A549 (cell line): ENCODE results near the gene PAK1. TPM values are rescaled to one million over a fixed set of nuclear protein-coding genes. Genes with fewer than 3 reads are reported as not detected.

Experiments
- ATAC-seq, 2 experiments: fragments of 200-7000 bp in 1 of 2; fragments of >200 bp in 1 of 2; cut with Nextera tagmentation in 1 of 2; cut with Tn5 transposase in 1 of 2; 3 replicates each; pipeline versions ENCODE4 v1.8.0 to v1.9.1; 2018 to 2020; ENCODE audit warnings: mild to moderate bottlenecking in 1 of 2, moderate library complexity in 1 of 2
- CTCF ChIA-PET: fragments of 300-600 bp; sonication (Branson Sonifier 250); formaldehyde crosslinking; extraction: SDS; loops from one replicate; lab custom pipeline; 2021; ENCODE audit warnings: antibody characterized with exemption, inconsistent platforms; lab: Yijun Ruan, JAX
- POLR2A ChIA-PET: fragments of 350-600 bp; formaldehyde crosslinking; extraction: SDS; loops from one replicate; lab custom pipeline; 2021; ENCODE audit warnings: antibody characterized with exemption, inconsistent platforms; lab: Yijun Ruan, JAX
- DNase-seq, 2 experiments: peaks; one replicate each; pipeline versions ENCODE4 v3.0.0 to v3.0.0-alpha.2; 2011 to 2016; ENCODE audit warnings: low read depth in 1 of 2, low spot score in 1 of 2
- FAIRE-seq: peaks from 2 replicates; lab custom pipeline; 2011; peaks lifted over from hg19 to GRCh38; lab: Jason Lieb, UNC
- H3K27ac ChIP-seq, 2 experiments: fragments of >200 bp; sonication (Bioruptor Twin); formaldehyde crosslinking; 3 replicates each; pipeline ENCODE4 v1.5.1; 2016 to 2017
- H3K4me1 ChIP-seq: fragments of >200 bp; sonication (Bioruptor Twin); formaldehyde crosslinking; 3 replicates; pipeline ENCODE4 v1.6.1; 2016
- H3K4me2 ChIP-seq: fragments of >200 bp; sonication (Bioruptor Twin); formaldehyde crosslinking; 3 replicates; pipeline ENCODE4 v1.6.1; 2016
- H3K4me3 ChIP-seq: fragments of >200 bp; sonication (Bioruptor Twin); formaldehyde crosslinking; 3 replicates; pipeline ENCODE4 v1.5.1; 2016
- H3K9me3 ChIP-seq: fragments of >200 bp; sonication (Bioruptor Twin); formaldehyde crosslinking; 3 replicates; pipeline ENCODE4 v1.6.1; 2016
- ATOH8 ChIP-seq: fragments of 250-450 bp; sonication (Bioruptor Pico); IDR thresholded peaks from 2 replicates; pipeline ENCODE4 v1.5.0; 2020; ENCODE audit warnings: low read depth, mild to moderate bottlenecking, moderate library complexity
- BHLHE40 ChIP-seq: IDR thresholded peaks from 2 replicates; pipeline ENCODE4 v1.6.1; 2012; ENCODE audit warnings: low read depth, low read length, inconsistent platforms
- CEBPB ChIP-seq, 2 experiments: fragments of >200 bp in 1 of 2; sonication (Bioruptor Twin) in 1 of 2; formaldehyde crosslinking in 1 of 2; IDR thresholded peaks; 2 replicates each; pipeline ENCODE4 v1.6.1; 2012 to 2016
- CHD4 ChIP-seq: fragments of 200-600 bp; sonication (generic); IDR thresholded peaks from 2 replicates; pipeline ENCODE4 v1.6.1; 2016; ENCODE audit warnings: antibody characterized with exemption, mild to moderate bottlenecking, borderline replicate concordance
- EHF ChIP-seq: fragments of 250-450 bp; sonication (Bioruptor Pico); IDR thresholded peaks from 2 replicates; pipeline ENCODE4 v1.5.0; 2020; ENCODE audit warnings: mild to moderate bottlenecking
- EP300 ChIP-seq, 2 experiments: fragments of >200 bp; sonication (Bioruptor Twin); formaldehyde crosslinking; IDR thresholded peaks; 2 replicates in 1 of 2; 3 replicates in 1 of 2; pipeline ENCODE4 v1.6.1; 2016 to 2017
- ESRRA ChIP-seq: fragments of 150-350 bp; IDR thresholded peaks from 2 replicates; pipeline ENCODE4 v1.6.1; 2014; ENCODE audit warnings: mild to moderate bottlenecking, low read length, borderline replicate concordance
- FOSL2 ChIP-seq, 2 experiments: fragments of 450-650 bp in 1 of 2; fragments of >200 bp in 1 of 2; sonication (Bioruptor Twin) in 1 of 2; formaldehyde crosslinking; IDR thresholded peaks; 2 replicates each; pipeline versions ENCODE4 v1.5.0 to v1.6.1; 2016 to 2020; ENCODE audit warnings: mild to moderate bottlenecking in 1 of 2, moderate library complexity in 1 of 2
- GATA3 ChIP-seq: IDR thresholded peaks from 2 replicates; pipeline ENCODE4 v1.6.1; 2012; ENCODE audit warnings: borderline replicate concordance
- HEYL ChIP-seq: fragments of 250-450 bp; sonication (Bioruptor Pico); IDR thresholded peaks from 2 replicates; pipeline ENCODE4 v1.8.0; 2021; ENCODE audit warnings: mild to moderate bottlenecking, moderate library complexity
- HOXA7 ChIP-seq: fragments of 250-450 bp; sonication (Bioruptor Pico); IDR thresholded peaks from 2 replicates; pipeline ENCODE4 v1.5.0; 2020; ENCODE audit warnings: mild to moderate bottlenecking, moderate library complexity
- HOXB13 ChIP-seq: fragments of 250-450 bp; sonication (Bioruptor Pico); IDR thresholded peaks from 2 replicates; pipeline ENCODE4 v1.5.0; 2020; ENCODE audit warnings: low read depth, mild to moderate bottlenecking, moderate library complexity
- HOXB5 ChIP-seq: fragments of 250-450 bp; sonication (Bioruptor Pico); IDR thresholded peaks from 2 replicates; pipeline ENCODE4 v1.5.0; 2020; ENCODE audit warnings: mild to moderate bottlenecking, moderate library complexity
- JUN ChIP-seq, 2 experiments: fragments of >200 bp; sonication (Bioruptor Twin); formaldehyde crosslinking; IDR thresholded peaks; 2 replicates in 1 of 2; 3 replicates in 1 of 2; pipeline ENCODE4 v1.6.1; 2016 to 2017
- KDM1A ChIP-seq: fragments of 200-600 bp; sonication (generic); IDR thresholded peaks from 2 replicates; pipeline ENCODE4 v1.6.1; 2016; ENCODE audit warnings: low read depth, mild to moderate bottlenecking
- NFE2L2 ChIP-seq: fragments of 150-350 bp; conservative IDR thresholded peaks from 2 replicates; pipeline ENCODE4 v1.6.1; 2014; ENCODE audit warnings: low read length
- NR3C1 ChIP-seq: fragments of >200 bp; sonication (Bioruptor Twin); formaldehyde crosslinking; IDR thresholded peaks from 3 replicates; pipeline ENCODE4 v1.6.1; 2017
- POLR2AphosphoS2 ChIP-seq: conservative IDR thresholded peaks from 2 replicates; pipeline ENCODE4 v1.6.1; 2012; ENCODE audit warnings: low read length, improper control_type of control experiment, inconsistent platforms
- RARB ChIP-seq: fragments of 250-450 bp; sonication (Bioruptor Pico); IDR thresholded peaks from 2 replicates; pipeline ENCODE4 v1.8.0; 2021; ENCODE audit warnings: mild to moderate bottlenecking, moderate library complexity
- SMC3 ChIP-seq: fragments of >200 bp; sonication (Bioruptor Twin); formaldehyde crosslinking; IDR thresholded peaks from 3 replicates; pipeline ENCODE4 v1.6.1; 2018; ENCODE audit warnings: inconsistent platforms
- TP53 ChIP-seq: fragments of 250-450 bp; sonication (Bioruptor Pico); IDR thresholded peaks from 2 replicates; pipeline ENCODE4 v1.5.0; 2021; ENCODE audit warnings: mild to moderate bottlenecking, moderate library complexity
- ZSCAN20 ChIP-seq: fragments of 250-450 bp; sonication (Bioruptor Pico); IDR thresholded peaks from 2 replicates; pipeline ENCODE4 v1.8.0; 2022; ENCODE audit warnings: mild to moderate bottlenecking, moderate library complexity
- WGBS: methylation state at CpG from one replicate; pipeline ENCODE4 v1.1.6; 2017; ENCODE audit errors: missing lambda C conversion rate; 5-methylcytosine and 5-hydroxymethylcytosine counted together
- polyA plus RNA-seq, 4 experiments: library from polyadenylated mRNA; depleted of rRNA in 3 of 4; stranded (reverse); fragments of >200 nt; fragmentation: RNase III in 1 of 4; extraction: RNeasy Plus Mini Kit Qiagen cat#74134 plus additional on column Dnase treatment in 1 of 4; gene quantifications; 2 replicates in 3 of 4; 3 replicates in 1 of 4; pipeline ENCODE4 v1.2.3, GENCODE V29; 2011 to 2017
- TF ChIP-seq, protein P1 (sequence below): IDR thresholded peaks from 2 replicates; pipeline ENCODE4 v1.6.1; 2012; ENCODE audit warnings: low read depth, borderline replicate concordance
- TF ChIP-seq, protein P2 (sequence below): fragments of 150-350 bp; IDR thresholded peaks from 2 replicates; pipeline ENCODE4 v1.6.1; 2014; ENCODE audit warnings: low read depth, mild to moderate bottlenecking, low read length
- TF ChIP-seq, protein P3 (sequence below): IDR thresholded peaks from 2 replicates; pipeline ENCODE4 v1.6.1; 2012

The PAK1 gene
- polyA plus RNA-seq, 2 of the 4 experiments (the other 2 are of a cell fraction): 20.6 to 60.7 TPM

DNA sequence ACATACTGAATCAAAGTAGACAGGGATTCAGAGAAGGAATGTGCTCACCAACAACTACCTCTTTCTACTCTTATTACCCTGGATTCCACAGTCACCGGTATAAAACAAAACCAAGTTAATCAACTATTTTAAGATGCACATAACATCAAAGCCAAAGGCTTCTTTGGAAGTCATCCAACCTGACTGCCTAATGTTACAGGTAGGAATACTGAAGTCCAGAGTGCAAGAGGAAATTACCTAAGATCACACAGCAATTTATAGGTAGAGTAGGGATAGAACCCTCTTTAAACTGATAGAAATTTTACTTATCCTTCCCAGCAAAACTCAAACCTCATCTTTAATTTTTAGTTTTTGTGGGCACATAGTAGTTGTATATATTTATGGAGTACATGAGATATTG lies 76.3 kb downstream of the PAK1 start:
- FAIRE-seq (no peak), ATAC-seq (no peak), DNase-seq (no peak)
- Histone ChIP-seq H3K9me3 (no peaks in the 10 kb centered on the region), H3K4me1 (peaks cover 7% of the 10 kb centered on the region; the same call in 2 of the 3 replicates), H3K27ac (no peak overlapping the region), H3K4me2 (no peak overlapping the region), H3K4me3 (no peak overlapping the region)
- CTCF ChIA-PET: no interaction called here
- TF ChIP-seq CEBPB (IDR thresholded peaks at IDR 0.05) (no peak), POLR2AphosphoS2 (no peak), HOXB5 (CRISPR knock-in tag) (no peak), JUN (IDR thresholded peaks at IDR 0.05) (no peak), ZSCAN20 (CRISPR knock-in tag) (no peak)
- TF ChIP-seq, protein P1, sequence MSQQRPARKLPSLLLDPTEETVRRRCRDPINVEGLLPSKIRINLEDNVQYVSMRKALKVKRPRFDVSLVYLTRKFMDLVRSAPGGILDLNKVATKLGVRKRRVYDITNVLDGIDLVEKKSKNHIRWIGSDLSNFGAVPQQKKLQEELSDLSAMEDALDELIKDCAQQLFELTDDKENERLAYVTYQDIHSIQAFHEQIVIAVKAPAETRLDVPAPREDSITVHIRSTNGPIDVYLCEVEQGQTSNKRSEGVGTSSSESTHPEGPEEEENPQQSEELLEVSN: no peak
- TF ChIP-seq, all 56 proteins: peak for 0
- 77% methylated on average over 1 of the region's 1 CpG for WGBS
- POLR2A ChIA-PET: no interaction called here

DNA sequence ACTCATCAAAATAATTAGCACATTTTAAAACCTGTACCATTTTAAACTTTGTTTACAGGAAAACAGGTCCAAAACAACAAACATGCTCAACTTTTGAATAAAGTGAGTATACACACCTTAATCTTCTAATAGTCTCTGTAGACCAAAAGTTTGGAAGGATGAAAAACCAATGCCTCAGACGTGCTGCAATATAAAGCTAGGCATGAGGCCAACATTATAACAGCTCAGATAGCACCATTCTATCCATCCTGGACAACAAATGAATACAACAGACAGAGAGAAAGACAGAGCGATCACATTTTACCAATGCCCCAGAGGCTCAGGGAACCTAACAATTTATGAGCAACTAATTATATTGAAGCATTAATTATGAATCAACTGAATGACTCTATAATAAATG lies 77.0 kb downstream of the PAK1 start:
- no peak overlapping the region for H3K4me2 ChIP-seq
- no peak for ATAC-seq
- no peak overlapping the region for H3K27ac ChIP-seq
- ChIA-PET POLR2A (no interaction called here), CTCF (no interaction called here)
- no peaks in the 10 kb centered on the region for H3K9me3 ChIP-seq
- H3K4me1 ChIP-seq: peaks cover 7% of the 10 kb centered on the region; the same call in 2 of the 3 replicates
- TF ChIP-seq BHLHE40 (no peak), GATA3 (no peak), ESRRA (no peak), TP53 (CRISPR knock-in tag) (no peak), KDM1A (no peak), HEYL (CRISPR knock-in tag) (no peak), HOXA7 (CRISPR knock-in tag) (no peak), NFE2L2 (no peak), CEBPB (IDR thresholded peaks at IDR 0.05) (no peak), CHD4 (no peak)
- no peak overlapping the region for H3K4me3 ChIP-seq
- DNase-seq: no peak
- FAIRE-seq: no peak
- WGBS: 78% methylated on average over 2 of the region's 2 CpGs

DNA sequence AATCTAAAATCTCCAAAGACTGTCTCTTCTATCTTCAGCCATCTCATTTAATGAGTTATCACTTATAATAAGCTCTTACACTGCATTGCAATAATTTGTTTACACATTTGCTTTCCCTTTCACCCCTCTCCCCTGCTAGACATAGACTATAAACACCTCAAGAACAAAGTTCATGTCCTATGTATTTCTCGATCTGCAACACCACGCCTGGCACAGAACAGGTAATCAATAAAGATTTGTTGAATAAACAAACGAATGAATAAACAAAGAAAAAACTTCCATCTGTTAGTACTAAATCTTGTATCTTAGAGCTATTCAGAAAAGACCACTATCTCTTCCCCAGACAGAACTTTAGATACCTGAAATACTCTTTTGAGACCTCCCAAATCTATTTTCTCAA lies 77.6 kb downstream of the PAK1 start:
- Histone ChIP-seq H3K4me1 (peaks cover 7% of the 10 kb centered on the region; the same call in 2 of the 3 replicates), H3K9me3 (no peaks in the 10 kb centered on the region), H3K4me2 (no peak overlapping the region), H3K4me3 (no peak overlapping the region), H3K27ac (no peak overlapping the region)
- TF ChIP-seq ATOH8 (CRISPR knock-in tag) (no peak), EP300 (IDR thresholded peaks at IDR 0.05) (no peak), HOXB13 (CRISPR knock-in tag) (no peak), EHF (CRISPR knock-in tag) (no peak), FOSL2 (IDR thresholded peaks at IDR 0.05) (no peak), FOSL2 (CRISPR knock-in tag; IDR thresholded peaks at IDR 0.05) (no peak), NR3C1 (no peak), SMC3 (no peak), NFE2L2 (no peak), RARB (CRISPR knock-in tag) (no peak)
- TF ChIP-seq, protein P1: no peak
- TF ChIP-seq, protein P2, sequence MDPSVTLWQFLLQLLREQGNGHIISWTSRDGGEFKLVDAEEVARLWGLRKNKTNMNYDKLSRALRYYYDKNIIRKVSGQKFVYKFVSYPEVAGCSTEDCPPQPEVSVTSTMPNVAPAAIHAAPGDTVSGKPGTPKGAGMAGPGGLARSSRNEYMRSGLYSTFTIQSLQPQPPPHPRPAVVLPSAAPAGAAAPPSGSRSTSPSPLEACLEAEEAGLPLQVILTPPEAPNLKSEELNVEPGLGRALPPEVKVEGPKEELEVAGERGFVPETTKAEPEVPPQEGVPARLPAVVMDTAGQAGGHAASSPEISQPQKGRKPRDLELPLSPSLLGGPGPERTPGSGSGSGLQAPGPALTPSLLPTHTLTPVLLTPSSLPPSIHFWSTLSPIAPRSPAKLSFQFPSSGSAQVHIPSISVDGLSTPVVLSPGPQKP: no peak
- TF ChIP-seq, protein P3, sequence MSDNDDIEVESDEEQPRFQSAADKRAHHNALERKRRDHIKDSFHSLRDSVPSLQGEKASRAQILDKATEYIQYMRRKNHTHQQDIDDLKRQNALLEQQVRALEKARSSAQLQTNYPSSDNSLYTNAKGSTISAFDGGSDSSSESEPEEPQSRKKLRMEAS: no peak
- DNase-seq: no peak
- no peak for ATAC-seq
- WGBS: 83% methylated on average over 3 of the region's 3 CpGs
- ChIA-PET POLR2A (no interaction called here), CTCF (no interaction called here)
- FAIRE-seq: no peak
